OCI-LY1 (cell line): ENCODE data around the gene ZNF280A.

Experiments
- H2AFZ ChIP-seq: fragments of 200-600 bp; sonication (generic), shearing (Covaris generic); 2 replicates; pipeline ENCODE4 v1.6.0; 2014; ENCODE audit warnings: antibody characterized with exemption, mild to moderate bottlenecking, low read length
- H3F3A ChIP-seq: fragments of 200-600 bp; sonication (generic), shearing (Covaris generic); 2 replicates; pipeline ENCODE4 v1.6.0; 2014; ENCODE audit warnings: mild to moderate bottlenecking, antibody characterized with exemption, low read length, moderate library complexity; ENCODE audit not compliant: insufficient read depth
- H3K27ac ChIP-seq: fragments of 200-600 bp; sonication (generic); 2 replicates; pipeline ENCODE4 v1.5.1; 2014; ENCODE audit warnings: low read length, mixed run types, mild to moderate bottlenecking, low read depth; ENCODE audit not compliant: poor library complexity, severe bottlenecking
- H3K27me3 ChIP-seq: fragments of 200-600 bp; sonication (generic); 2 replicates; pipeline ENCODE4 v1.6.0; 2014; ENCODE audit warnings: antibody characterized with exemption, mild to moderate bottlenecking, low read length, moderate library complexity; ENCODE audit not compliant: insufficient read depth
- H3K36me3 ChIP-seq: fragments of 200-600 bp; sonication (generic); 2 replicates; pipeline ENCODE4 v1.6.1; 2014; ENCODE audit warnings: mild to moderate bottlenecking, antibody characterized with exemption, low read length, moderate library complexity, mixed read lengths; ENCODE audit not compliant: insufficient read depth
- H3K4me1 ChIP-seq: fragments of 200-600 bp; sonication (generic); 2 replicates; pipeline ENCODE4 v1.5.1; 2014; ENCODE audit warnings: mild to moderate bottlenecking, low read length, moderate library complexity; ENCODE audit not compliant: insufficient read depth, severe bottlenecking
- H3K4me2 ChIP-seq: fragments of 200-600 bp; sonication (generic), shearing (Covaris generic); 2 replicates; pipeline ENCODE4 v1.6.1; 2014; ENCODE audit warnings: low read length
- H3K4me3 ChIP-seq: fragments of 200-600 bp; sonication (generic); 2 replicates; pipeline ENCODE4 v1.5.1; 2014; ENCODE audit warnings: low read length, low read depth, mild to moderate bottlenecking, mixed read lengths; ENCODE audit not compliant: poor library complexity, severe bottlenecking
- H3K79me2 ChIP-seq: fragments of 200-600 bp; shearing (Covaris generic); 2 replicates; pipeline ENCODE4 v1.6.1; 2016; ENCODE audit warnings: mixed run types, low read length, mixed read lengths; ENCODE audit not compliant: insufficient read depth
- H3K9ac ChIP-seq: fragments of 200-600 bp; sonication (generic), shearing (Covaris generic); 2 replicates; pipeline ENCODE4 v1.6.1; 2014; ENCODE audit warnings: mild to moderate bottlenecking, low read length, mixed read lengths
- H3K9me2 ChIP-seq: fragments of 200-600 bp; sonication (generic), shearing (Covaris generic); 2 replicates; pipeline ENCODE4 v1.6.1; 2014; ENCODE audit warnings: low read depth, mild to moderate bottlenecking, low read length, mixed read lengths
- H3K9me3 ChIP-seq: fragments of 200-600 bp; shearing (Covaris generic); 2 replicates; pipeline ENCODE4 v1.6.1; 2014; ENCODE audit warnings: low read length, mixed read lengths
- H4K20me1 ChIP-seq: fragments of 200-600 bp; sonication (generic), shearing (Covaris generic); 2 replicates; pipeline ENCODE4 v1.6.0; 2016; ENCODE audit warnings: mild to moderate bottlenecking, low read length; ENCODE audit not compliant: insufficient read depth
- EZH2 ChIP-seq: fragments of 200-600 bp; sonication (generic), shearing (Covaris generic); IDR thresholded peaks from 2 replicates; pipeline ENCODE4 v1.8.0; 2017; ENCODE audit warnings: borderline replicate concordance, mixed run types, mild to moderate bottlenecking, antibody characterized with exemption, low read length, moderate library complexity, mixed read lengths
- TF ChIP-seq, protein P1 (sequence below): fragments of 200-600 bp; sonication (generic), shearing (Covaris generic); IDR thresholded peaks from 2 replicates; pipeline ENCODE4 v1.5.1; 2017; ENCODE audit warnings: mild to moderate bottlenecking, antibody characterized with exemption, low read length, moderate library complexity, mixed read lengths

Gene ZNF280A

DNA sequence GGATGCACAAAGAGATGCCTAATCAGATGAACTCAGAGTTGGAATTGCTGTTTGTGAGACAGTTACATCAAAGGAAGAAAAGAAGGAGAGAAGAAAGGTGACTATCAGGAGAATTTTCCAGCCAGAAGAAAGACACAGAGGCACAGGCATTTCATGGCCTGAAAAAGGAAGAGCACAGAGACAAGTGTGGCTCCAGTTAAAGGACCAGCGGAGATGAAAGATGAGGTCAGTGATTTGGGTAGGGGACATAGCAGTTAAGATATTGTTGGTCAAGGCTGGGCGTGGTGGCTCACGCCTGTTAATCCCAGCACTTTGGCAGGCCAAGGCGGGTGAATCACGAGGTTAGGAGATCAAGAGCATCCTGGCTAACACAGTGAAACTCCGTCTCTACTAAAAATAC is 3.4 kb upstream of the ZNF280A start:
- no peak overlapping the region for H3K27ac ChIP-seq
- H3K27me3 ChIP-seq = peaks cover 18% of the 10 kb centered on the region; the same call in 1 of the 2 replicates
- no peaks in the 10 kb centered on the region for H3K9me2 ChIP-seq
- no peaks in the 10 kb centered on the region for H3K9me3 ChIP-seq
- no peak overlapping the region for H3K4me3 ChIP-seq
- H4K20me1 ChIP-seq = no peaks in the 10 kb centered on the region
- no peaks in the 10 kb centered on the region; the same call in 1 of the 2 replicates for H3K36me3 ChIP-seq
- H3K4me2 ChIP-seq = no peak overlapping the region
- H2AFZ ChIP-seq = no peak overlapping the region
- TF ChIP-seq, protein P1, sequence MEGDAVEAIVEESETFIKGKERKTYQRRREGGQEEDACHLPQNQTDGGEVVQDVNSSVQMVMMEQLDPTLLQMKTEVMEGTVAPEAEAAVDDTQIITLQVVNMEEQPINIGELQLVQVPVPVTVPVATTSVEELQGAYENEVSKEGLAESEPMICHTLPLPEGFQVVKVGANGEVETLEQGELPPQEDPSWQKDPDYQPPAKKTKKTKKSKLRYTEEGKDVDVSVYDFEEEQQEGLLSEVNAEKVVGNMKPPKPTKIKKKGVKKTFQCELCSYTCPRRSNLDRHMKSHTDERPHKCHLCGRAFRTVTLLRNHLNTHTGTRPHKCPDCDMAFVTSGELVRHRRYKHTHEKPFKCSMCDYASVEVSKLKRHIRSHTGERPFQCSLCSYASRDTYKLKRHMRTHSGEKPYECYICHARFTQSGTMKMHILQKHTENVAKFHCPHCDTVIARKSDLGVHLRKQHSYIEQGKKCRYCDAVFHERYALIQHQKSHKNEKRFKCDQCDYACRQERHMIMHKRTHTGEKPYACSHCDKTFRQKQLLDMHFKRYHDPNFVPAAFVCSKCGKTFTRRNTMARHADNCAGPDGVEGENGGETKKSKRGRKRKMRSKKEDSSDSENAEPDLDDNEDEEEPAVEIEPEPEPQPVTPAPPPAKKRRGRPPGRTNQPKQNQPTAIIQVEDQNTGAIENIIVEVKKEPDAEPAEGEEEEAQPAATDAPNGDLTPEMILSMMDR = no peak
- TF ChIP-seq EZH2 = no peak
- H3K4me1 ChIP-seq = peaks cover 14% of the 10 kb centered on the region
- H3F3A ChIP-seq = no peaks in the 10 kb centered on the region
- H3K9ac ChIP-seq = no peak overlapping the region
- no peaks in the 10 kb centered on the region for H3K79me2 ChIP-seq

DNA sequence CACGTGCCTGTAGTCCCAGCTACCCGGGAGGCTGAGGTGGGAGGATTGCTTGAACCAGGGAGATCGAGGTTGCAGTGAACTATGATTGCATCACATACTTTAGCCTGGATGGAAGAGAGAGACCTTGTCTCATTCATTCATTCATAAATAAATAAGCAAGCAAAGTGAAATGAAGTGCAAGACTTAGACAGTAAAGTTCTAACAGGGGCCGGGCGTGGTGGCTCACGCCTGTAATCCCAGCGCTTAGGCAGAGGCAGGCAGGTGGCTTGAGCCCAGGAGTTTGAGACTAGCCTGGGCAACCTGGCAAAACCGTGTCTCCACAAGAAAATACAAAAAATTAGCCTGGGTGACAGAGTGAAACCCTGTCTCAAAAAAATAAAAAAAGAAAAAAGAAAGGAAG is 1.6 kb upstream of the ZNF280A start:
- Histone ChIP-seq H3F3A (no peaks in the 10 kb centered on the region), H3K9me2 (no peaks in the 10 kb centered on the region), H2AFZ (no peak overlapping the region), H3K4me2 (no peak overlapping the region), H3K9me3 (no peaks in the 10 kb centered on the region), H3K79me2 (no peaks in the 10 kb centered on the region), H3K4me1 (peaks cover 14% of the 10 kb centered on the region), H3K4me3 (no peak overlapping the region), H3K36me3 (no peaks in the 10 kb centered on the region; the same call in 1 of the 2 replicates), H3K27me3 (peaks cover 18% of the 10 kb centered on the region; the same call in 1 of the 2 replicates), H4K20me1 (no peaks in the 10 kb centered on the region), H3K27ac (no peak overlapping the region), H3K9ac (no peak overlapping the region)
- TF ChIP-seq, protein P1 = no peak
- TF ChIP-seq EZH2 = no peak

DNA sequence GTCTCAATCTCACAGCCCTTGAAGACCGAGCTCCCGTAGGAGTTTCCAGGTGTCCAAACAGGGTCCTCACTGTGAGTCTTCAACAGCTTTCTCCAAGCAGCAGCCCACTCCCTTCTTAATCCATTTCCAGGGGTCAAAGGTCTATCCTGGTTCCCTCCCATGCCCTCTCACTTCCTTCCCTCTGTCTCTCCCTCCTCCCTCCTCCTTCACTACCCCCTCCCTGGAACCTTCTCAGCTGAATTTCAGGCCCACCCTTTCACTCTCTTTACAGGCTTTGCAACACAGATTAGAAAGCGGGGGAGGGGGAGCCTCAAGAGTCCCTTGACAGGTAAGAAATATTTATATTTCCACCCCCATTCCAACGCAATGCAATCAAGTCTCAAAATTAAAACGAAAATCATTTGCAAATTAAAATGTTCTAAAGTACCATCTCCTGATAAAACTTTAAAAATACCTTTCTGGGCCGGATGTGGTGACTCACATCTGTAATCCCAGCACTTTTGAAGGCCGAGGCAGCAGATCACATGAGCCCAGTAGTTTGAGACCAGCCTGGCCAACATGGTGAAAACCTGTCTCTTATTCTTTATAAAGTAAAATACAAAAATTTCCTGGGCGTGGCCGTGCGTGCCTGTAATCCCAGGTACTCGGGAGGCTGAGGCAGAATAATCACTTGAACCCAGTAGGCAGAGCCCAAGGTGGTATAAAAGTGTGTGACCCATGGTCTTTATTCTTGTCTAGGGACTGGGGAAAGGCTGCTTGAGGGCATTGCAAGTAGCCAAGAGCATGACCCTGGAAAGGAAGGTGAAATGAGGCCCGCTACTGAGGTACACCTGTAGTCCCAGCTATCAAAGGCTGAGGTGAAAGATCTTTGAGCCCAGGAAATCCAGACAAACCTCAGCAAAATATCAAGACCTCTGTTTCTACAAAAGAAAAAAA is 865 bp upstream of the ZNF280A start:
- no peak overlapping the region for H2AFZ ChIP-seq
- no peak overlapping the region for H3K27ac ChIP-seq
- peaks cover 14% of the 10 kb centered on the region for H3K4me1 ChIP-seq
- TF ChIP-seq EZH2 = no peak
- TF ChIP-seq, protein P1 = no peak
- H3F3A ChIP-seq = no peaks in the 10 kb centered on the region
- H3K9me3 ChIP-seq = no peaks in the 10 kb centered on the region
- H3K27me3 ChIP-seq = peaks cover 18% of the 10 kb centered on the region; the same call in 1 of the 2 replicates
- no peaks in the 10 kb centered on the region for H3K9me2 ChIP-seq
- H3K36me3 ChIP-seq = no peaks in the 10 kb centered on the region; the same call in 1 of the 2 replicates
- H4K20me1 ChIP-seq = no peaks in the 10 kb centered on the region
- no peak overlapping the region for H3K9ac ChIP-seq
- no peaks in the 10 kb centered on the region for H3K79me2 ChIP-seq
- H3K4me2 ChIP-seq = no peak overlapping the region
- H3K4me3 ChIP-seq = no peak overlapping the region
